SU-DHL-6 (cell line): ENCODE measurements around the gene FBXL12.

ENCODE experiments used
- CTCF ChIP-seq: fragments of 200-600 bp; sonication (generic); IDR thresholded peaks from one replicate; pipeline ENCODE4 v1.5.1; 2017; ENCODE audit warnings: antibody characterized with exemption, mild to moderate bottlenecking, low read length, moderate library complexity; ENCODE audit not compliant: insufficient read depth, poor library complexity, severe bottlenecking
- EZH2phosphoT487 ChIP-seq: fragments of 200-600 bp; sonication (generic), shearing (Covaris generic); conservative IDR thresholded peaks from 2 replicates; pipeline ENCODE4 v1.6.1; 2018; ENCODE audit warnings: mild to moderate bottlenecking, antibody characterized with exemption, low read length, moderate library complexity, mixed read lengths

GRCh38 chr19:9792206-9793070, 26.4 kb downstream of the FBXL12 start:
- TF ChIP-seq CTCF (no peak), EZH2phosphoT487 (no peak)
